Inferior parietal cortex (tissue), 1 donor: ENCODE measurements around the gene NEDD9.

ENCODE experiments used
- DNase-seq: peaks from one replicate; pipeline ENCODE4 v3.0.0-alpha.2; 2016; ENCODE audit errors: extremely low spot score

Gene NEDD9

DNA sequence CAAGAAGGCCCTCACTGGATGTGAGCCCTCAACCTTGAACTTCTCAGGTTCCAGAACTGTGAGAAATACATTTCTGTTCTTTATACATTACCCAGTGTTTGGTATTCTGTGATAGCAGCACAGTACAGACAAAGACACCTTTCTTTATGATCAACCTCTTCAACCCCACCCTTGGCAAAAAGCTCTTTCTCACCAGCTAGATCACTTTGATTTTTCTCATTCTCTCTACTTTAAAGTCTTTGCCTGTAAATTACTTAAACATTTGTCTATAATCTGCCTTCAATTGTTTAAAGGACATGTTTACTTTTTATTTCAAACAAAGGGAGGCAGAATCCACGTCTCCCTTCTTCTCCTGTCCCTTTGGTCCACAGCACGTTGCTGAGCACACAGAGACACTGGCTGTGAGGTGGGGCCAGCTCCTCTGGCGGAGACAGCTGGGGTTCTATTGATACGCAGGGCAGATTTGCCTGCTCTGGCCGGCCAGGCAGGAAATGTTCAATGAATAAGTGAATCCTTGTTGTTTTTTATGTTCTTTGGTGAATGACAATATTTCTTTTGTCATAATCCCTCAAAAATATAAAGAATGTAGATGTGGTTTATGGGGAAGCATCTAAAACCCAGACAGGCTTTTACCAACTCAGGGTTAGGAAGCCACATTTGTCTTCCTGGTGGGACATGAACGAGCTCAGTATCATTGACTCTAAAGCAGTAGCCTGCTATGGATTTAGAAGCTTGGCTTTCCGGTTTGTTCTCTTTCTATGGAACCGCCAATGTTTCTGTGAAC, 52.9 kb downstream of the NEDD9 start:
- no peak for DNase-seq

DNA sequence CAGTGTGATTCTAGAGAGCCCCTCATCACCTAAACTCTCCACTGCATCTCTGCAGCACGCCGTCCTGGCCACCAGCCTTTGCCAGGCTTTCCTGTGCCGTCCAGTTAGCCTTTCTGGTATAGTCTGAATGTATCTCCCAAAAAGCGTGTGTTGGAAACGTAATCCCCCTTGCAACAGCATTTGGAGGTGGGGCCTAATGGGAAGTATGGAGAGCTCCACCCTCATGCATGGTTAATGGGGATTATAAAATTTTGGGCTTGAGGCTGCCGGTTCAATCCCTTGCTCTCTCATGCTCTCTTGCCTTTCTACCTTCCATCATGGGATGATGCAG, 53.4 kb downstream of the NEDD9 start:
- DNase-seq: no peak

DNA sequence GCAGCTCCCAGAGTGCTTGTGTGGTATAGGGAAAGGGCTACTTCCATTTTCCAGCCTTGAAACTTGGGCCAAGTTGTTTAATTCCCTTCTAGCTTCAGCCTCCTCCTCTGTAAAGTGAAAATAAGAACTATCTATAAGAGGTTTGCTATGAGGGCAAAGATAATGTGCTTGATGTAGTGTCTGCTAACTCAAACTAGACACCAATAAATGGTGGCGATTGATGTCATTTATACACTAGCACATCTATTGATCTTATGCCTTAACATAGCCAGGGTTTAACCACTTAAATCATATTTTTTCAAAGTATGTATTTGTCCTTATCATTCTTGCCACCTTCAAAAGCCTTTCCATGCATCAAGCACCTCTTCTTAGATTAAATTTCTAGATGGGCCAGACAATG, 55.2 kb downstream of the NEDD9 start:
- DNase-seq: no peak

DNA sequence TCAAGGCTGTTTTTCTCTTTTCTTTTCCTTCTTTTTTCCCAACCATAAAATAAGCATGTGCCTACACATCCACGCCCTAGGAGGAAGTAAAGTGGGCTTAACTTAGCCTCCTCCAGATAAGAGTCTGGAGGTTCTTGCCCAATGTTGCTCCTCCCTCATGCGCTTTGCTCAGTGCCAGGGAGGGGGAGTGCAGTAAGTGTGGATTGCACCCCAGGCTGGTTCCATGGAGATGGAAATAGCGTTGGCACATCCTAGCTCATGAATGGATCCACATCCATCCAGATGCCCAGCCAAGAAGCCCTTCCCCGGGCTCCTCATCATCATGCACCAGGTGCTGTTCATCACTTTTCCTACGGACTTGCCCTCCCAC, 58.2 kb downstream of the NEDD9 start:
- DNase-seq: no peak

DNA sequence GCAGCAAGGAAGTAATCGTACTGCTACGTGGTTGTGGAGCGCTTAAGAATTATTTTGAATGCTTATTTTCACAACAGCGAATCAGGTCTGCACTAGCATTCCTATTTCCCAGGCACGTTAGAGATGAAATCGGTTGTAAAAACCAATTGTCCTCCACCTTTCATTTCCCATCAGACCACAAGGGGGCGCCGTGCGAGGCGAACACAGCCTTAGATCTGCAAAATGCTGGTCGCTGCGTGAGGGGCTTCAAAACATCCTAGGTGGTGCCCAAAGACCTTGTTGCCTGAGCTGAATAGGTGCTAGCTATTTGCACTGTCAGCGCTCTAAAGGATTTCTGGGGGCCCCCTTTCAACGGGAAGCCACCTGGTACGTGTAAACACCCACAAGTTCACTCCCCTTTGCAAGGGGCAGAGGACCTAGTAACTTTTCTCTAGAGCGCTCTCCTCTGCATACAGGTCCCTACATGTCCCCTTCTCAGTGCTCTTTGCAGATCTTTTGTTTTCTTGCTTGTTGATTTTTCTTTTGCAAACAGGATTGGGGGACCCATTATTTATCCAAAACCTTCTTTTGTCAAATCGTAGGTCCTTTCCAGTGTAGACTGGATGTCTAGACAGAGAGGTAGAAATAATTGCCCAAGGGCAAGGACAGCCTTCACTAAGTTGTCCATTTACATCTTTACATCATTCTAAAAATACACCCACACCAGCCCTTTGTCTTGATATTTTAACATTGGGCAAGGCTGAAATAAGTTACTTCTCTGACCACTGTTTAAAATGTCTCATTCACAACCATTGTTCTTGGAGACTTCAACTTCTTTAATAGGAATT, 59.8 kb downstream of the NEDD9 start:
- peak; percentile 78 for DNase-seq

DNA sequence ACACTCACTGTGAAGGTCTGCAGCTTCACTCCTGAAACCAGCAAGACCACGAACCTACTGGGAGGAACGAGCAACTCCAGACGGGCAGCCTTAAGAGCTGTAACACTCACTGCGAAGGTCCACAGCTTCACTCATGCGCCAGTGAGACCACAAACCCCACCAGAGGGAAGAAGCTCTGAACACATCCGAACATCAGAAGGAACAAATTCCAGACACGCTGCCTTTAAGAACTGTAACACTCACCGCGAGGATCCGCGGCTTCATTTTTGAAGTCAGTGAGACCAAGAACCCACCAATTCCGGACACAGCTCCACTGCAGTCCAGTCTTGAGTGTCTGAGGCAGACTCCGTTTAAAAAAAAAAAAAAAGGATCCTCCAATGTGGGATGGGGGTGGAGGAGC, 60.5 kb downstream of the NEDD9 start:
- no peak for DNase-seq

DNA sequence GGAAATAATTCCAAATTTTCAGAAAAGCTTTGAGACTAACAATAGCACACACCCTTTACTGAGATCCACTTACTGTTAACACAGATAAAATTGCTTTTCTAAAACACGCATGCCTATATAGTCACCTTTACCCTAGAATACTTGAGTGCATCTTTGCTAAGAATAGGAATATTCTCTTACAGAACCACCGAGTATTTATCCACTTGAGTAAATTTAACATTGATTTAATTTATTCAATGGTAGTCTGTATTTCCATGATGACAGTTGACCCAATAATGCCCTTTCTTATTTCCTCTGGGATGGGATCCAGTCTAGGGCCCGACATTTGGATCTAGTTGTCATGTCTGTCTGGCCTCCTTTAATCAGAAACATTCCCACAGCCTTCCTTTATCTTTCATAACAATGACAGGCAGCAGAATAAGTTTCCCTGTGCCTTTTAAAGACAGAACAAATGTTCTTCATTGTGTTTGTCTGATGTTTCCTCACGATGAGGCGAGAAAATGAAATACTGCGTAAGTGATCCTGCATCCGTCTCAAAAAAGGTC, 64.3 kb downstream of the NEDD9 start:
- no peak for DNase-seq

DNA sequence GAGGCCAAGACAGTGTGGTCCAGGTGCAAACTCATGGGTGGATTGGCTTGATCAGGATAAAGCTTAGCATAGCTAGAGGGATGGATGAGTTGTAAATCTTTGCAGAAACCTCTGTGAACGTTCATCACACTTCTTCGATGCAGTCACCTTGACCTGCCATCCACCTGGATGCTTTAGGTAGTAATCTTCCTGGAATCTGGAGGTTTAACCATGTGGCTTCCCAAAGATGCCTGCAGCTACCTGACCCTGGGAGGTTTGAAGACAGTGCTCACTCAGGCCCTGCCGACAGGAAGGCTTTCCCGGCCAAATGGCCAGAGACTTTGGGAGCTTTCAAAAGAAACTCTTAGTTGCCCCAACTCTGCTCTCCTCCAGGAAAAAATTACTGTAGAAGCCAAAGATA, 65.5 kb downstream of the NEDD9 start:
- DNase-seq: no peak

DNA sequence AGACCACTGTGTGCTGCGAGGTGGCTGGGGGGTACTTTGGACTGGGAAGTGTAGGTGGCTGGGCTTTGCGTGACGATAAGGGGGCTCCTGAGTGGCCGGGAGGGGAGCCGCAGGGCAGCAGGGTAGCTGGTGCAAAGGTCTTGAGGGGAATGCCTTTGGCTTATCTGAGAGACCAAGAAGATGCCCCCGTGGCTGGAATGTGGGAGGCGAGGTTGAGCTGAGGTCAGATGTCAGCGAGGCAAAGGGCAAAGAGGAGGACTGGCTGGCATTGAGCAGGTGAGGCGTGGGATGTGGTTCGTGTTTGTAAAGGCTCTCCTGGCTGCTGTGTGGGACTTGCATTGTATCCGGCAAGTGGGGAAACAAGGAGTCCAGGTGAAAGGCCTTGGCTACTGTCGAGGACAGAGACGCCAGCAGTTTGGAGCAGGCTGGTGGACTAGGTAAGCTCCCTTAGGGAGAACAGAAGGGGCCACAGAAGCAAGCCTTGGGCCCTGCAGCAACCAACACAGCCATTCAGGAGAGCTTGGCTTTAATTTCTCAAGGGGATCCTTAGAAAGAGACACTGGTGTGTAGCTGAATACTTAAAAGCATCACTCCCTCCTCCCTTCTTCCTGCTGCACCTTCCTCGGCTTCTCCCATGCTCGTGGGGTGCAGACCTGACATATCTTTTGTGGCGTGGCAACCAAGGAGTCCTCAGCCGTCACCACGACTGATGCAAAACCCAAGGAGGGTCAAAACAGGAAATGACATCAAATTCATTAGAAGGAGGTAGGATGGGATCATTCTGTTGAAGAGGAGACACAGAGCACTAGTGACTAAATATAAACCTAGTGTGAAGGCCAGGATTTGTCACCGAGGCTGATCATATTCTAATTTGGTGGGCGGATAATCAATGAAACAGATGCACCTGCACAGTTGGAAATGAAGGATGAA, 67.5 kb downstream of the NEDD9 start:
- no peak for DNase-seq

DNA sequence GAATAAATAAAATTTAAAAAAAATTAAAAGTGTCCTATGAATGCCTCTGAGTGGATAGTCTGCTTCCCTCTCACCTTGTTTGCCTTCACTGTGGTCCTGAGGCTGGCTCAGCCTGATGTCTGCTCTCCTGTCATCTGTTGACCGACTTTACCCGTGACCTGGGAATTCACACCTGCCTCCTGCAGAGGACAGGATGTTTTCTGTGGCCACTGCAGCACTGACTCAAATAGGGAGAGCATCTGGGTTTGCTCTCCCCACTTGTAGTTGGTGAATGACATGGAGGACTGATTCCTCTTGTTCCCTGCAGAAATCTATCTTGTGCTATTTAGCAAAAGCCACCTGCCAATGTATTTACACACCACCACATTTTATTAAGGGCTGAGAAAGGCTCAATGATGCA, 68.5 kb downstream of the NEDD9 start:
- no peak for DNase-seq

DNA sequence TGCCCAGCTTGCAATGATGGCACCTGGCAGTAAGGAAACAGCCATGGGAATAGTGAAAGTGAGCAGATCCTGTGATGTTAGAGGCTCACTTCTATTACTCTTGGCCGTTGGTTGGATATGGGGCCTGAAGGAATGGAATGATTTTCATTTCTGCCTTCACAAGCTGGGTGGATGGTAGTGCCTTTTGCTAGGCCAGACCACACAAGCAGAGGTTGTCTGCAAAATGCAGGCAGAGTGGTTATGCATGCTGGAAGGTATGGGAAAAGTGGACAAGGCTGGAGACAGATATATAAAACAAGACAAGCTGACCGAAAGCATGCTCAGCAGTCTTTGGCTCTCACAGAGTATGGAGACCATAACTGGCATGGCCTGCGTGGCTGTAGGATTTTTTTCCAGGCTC, 70.2 kb downstream of the NEDD9 start:
- DNase-seq: no peak

DNA sequence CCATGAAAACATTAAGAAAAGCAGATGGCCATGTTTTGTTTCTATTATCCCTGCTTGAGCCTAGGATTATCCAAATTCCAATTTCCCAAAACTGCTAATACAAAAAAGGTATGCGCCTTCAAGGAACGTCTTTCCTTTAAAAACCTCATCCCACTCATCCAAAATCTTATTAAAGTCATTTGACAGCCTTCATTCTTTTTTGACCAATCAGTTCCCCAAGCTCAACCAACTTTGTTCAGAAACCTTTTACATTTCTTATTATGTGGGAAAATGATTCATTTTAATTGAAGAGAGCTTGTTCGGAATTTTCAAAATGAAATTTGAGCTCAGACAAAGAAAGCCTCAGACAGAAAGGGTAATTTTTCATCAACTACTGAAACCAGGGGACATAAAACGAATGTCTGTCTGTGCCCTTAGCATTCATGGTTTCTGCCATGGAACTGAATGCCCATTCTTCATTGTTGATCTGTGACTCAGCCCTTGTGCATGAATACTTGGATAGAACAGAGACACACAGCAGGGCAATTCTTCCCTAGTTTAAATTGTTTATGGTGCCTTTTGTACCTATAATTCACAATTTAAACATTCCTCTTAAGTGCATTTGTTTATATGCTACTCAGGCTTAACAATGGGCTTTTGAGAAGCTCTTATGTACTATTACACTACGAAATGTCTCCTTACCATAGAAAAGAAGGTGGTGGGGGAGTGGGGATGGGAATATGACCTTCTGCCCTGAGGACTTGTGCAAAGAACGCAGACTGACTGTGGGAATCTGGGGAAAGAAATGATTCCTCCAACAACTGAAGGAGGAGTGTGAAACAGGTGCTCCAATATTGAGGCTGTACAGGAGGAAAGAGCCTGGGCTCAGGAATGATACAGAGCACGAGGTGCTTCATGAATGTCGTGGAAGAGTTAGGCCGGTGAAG, 71.2 kb downstream of the NEDD9 start:
- DNase-seq: peak; percentile 70

DNA sequence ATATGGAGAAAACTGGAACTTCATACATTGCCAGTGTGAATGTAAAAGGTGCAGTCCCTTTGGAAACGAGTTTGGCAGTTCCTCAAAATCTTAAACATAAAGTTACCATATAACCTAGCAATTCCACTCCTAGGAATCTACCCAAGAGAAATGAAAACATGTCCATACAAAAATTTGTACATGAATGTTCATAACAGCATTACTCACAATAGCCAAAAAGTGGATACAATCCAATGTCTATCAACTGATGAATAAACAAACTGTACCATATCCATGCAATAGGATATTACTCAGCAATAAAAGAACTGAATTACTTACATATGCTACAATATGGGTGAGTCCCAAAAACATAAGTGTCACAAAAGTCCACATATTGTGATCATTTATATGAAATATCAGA, 72.3 kb downstream of the NEDD9 start:
- no peak for DNase-seq

DNA sequence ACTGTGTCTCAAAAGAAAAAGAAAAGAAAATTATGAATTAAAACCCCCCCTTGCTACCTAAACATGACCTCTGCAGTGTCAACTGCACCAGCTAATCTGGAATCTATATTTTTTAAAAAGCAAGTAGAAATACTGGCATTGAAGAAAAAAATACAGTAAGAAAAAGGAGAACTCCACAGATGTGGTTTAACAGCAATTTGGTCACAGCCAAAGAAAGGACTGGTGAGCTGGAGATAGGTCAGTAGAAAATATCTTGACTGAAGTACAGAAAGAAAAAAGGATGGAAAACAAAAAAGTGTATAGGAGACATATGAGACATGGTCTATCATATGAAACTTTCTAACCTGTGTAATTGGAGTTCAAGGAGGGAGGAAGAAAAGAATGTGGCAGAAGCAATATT, 76.9 kb downstream of the NEDD9 start:
- no peak for DNase-seq

DNA sequence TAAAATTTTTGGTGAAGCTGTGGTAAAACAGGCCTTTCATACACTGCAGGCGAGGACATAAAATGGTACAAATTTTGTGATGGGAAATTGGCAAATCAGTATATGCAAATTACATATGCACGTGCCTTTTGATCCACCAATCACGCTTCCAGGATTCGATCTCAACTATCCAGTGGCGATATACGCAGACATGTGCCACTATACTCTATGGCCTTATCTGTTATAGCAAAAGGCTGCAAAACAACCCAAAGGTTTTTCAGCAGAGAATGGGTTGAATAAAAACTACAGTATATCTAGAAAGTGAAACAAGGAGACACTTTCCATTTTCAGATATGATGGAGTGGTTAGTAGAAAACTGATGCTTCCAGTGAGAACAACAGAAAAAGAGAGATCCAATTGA, 79.0 kb downstream of the NEDD9 start:
- DNase-seq: no peak

DNA sequence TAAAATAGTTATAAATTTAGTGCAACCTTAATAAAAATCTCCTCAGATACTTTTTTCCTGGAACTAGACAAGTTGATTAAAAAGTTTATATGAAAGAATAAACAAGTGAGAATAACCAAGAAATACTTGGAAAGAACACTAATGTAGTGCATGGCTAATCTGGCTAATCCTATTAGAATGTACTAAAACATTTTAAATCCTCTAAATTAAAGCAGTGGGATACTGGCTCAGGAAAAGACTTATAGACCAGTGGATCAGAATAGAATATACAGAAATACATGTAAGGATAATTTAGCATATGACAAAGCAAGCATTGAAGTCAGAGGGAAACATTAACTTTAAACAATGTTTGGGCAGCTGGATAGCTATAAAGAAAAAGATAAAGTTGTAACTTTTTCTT, 79.9 kb downstream of the NEDD9 start:
- no peak for DNase-seq

DNA sequence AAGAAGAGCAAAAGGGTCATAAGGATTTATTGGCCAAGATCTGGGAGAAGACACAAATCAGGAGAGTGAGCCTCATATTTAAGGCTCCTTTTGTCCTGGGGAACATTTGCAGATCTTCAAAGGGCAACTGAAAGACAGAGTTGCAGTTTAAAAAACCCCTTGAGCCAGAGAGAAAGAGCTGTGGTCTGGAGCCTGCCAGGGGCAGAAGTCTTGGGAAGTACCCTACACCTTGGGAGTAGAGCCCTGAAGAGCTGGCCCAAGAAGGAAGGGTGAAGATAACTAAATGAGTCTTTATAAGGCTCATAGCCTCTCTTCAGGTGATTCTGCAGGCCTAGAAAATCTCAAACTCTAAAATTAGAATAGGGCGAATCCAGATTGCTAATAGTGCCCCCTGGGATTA, 81.0 kb downstream of the NEDD9 start:
- DNase-seq: no peak

DNA sequence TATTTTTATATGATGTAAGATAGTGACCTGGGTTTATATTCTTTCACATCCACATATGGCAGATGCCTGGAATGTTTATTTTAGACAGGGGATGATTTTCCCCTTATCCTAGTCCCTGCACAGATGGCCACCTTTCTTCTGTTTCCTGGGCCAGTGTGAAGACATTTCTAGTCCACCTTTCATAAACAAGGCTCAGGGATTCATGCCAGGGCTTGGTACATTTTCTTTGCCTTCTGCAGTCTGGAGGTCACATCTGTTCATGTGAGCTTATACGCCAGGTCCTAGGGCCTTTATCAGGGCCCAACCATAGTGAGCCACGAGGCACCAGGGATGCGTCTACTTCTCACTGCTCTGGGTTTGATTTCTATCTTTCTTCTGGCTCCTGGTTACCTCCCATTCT, 82.9 kb downstream of the NEDD9 start:
- no peak for DNase-seq

DNA sequence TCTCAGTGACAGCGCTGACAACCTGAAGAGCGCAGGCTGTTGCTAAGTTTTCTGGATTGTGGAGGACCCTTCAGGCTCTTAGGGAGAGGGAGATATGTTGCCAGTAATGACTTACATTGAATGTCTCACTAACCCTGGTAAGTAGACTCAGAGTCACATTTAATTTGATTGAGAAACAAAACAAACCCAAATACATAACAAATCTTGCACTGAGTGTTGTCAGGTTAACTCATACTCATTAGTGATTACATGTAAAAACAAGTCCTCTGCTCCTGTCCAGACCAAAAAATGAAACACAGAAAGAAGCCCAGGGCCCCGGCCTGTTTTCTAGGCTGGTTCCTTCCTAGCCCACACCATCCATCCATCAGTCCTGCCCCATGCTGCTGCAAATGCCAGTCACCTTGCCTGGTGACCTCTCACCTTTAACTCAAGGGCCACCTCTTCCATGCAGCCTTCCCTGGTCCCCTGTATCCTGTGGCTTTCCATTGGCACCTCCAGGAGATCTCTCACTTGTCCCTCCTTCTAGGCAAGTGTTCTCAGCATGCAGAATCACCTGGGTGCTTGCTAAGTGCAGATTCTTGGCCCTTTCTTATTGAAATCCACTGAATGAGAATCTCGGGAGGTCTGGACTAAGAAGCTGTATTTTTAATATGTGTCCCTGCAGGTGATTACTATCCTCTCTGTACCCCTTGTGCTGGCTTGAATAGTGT, 86.2 kb downstream of the NEDD9 start:
- DNase-seq: no peak

DNA sequence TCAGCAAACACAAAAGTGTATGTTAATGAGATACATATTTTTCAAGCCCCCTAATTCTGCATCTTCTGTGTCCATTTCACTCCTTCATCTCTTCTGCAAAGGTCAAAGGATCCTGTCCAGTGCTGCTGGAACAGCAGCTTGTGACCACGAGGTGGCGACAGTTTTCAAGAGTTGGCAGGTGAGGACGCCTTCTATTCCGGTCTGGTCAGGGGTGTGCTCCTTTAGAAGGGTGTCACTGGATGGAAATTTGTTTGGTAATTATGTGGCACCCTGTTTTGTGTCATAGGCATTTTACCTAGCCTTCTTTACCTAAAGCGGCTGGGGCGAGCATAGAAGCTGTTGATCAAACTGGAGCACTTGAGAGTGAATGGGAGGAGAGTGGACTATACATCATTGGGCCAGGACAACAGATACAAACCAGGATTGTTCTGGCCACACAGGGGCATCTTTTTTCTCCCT, 88.0 kb downstream of the NEDD9 start:
- DNase-seq: peak; percentile 87
